Measurements from ENCODE around the gene DNAJC4. TPM values are rescaled to one million over a fixed set of nuclear protein-coding genes. Genes with fewer than 3 reads are reported as not detected.

Gene DNAJC4
- total RNA-seq, 2 donors from 2014 or later = 39.9 to 50.3 TPM

- peaks cover 5% of the 10 kb centered on the region for H3K36me3 ChIP-seq
- peaks cover 9% of the 10 kb centered on the region for H3K4me1 ChIP-seq
- no peak for TF ChIP-seq CTCF (IDR thresholded peaks at IDR 0.05)
- peak overlapping the region; percentile 97 for H3K4me3 ChIP-seq
- H3K9ac ChIP-seq (ENCODE audit: low read depth in 2 of 2, low read length in 2 of 2) = peak overlapping the region; percentile 69 to 71
- no peak for DNase-seq
- intact Hi-C loops (cut with DNase I) = no loop called here
- no peak overlapping the region for H3K27ac ChIP-seq
- no peaks in the 10 kb centered on the region for H3K9me3 ChIP-seq
- H3K27me3 ChIP-seq = no peaks in the 10 kb centered on the region
These were observed 20.2 kb downstream of the DNAJC4 start for GRCh38 chr11:64250415-64251015.

- peak; percentile 59 for TF ChIP-seq CTCF (IDR thresholded peaks at IDR 0.05)
- H3K9ac ChIP-seq (ENCODE audit: low read depth in 2 of 2, low read length in 2 of 2) = peak within 1 kb of the TSS; percentile 89 to 91
- peak within 1 kb of the TSS; percentile 97 for H3K4me3 ChIP-seq
- intact Hi-C loops (cut with DNase I) = no loop called here
- H3K4me1 ChIP-seq = peaks cover 9% of the 10 kb centered on the region
- no peaks in the 10 kb centered on the region for H3K9me3 ChIP-seq
- H3K36me3 ChIP-seq = peaks cover 5% of the 10 kb centered on the region
- no peaks in the 10 kb centered on the region for H3K27me3 ChIP-seq
- peak within 1 kb of the TSS; percentile 80 for H3K27ac ChIP-seq
- no peak for DNase-seq
These were observed 20.8 kb downstream of the DNAJC4 start, which contains the start of gene PLCB3 for GRCh38 chr11:64251016-64251752. TSS of gene PLCB3 (plus strand) at chr11:64251530. CDS start at chr11:64251650, 120 bp downstream.

GRCh38 chr11:64251753-64252002, 21.3 kb downstream of the DNAJC4 start:
- Histone ChIP-seq H3K36me3 (peaks cover 5% of the 10 kb centered on the region), H3K27me3 (no peaks in the 10 kb centered on the region), H3K4me3 (peak overlapping the region; percentile 97), H3K9me3 (no peaks in the 10 kb centered on the region), H3K27ac (peak overlapping the region; percentile 80), H3K9ac (ENCODE audit: low read depth in 2 of 2, low read length in 2 of 2) (peak overlapping the region; percentile 89 to 91), H3K4me1 (peaks cover 9% of the 10 kb centered on the region)
- intact Hi-C loops (cut with DNase I) = no loop called here
- TF ChIP-seq CTCF (IDR thresholded peaks at IDR 0.05) = no peak
- DNase-seq = no peak

- DNase-seq = peak; percentile 92
- Histone ChIP-seq H3K4me1 (peaks cover 9% of the 10 kb centered on the region), H3K27ac (peak overlapping the region; percentile 80)
These were observed 21.9 kb downstream of the DNAJC4 start for GRCh38 chr11:64252003-64252872.

More at GRCh38 chr11:64252003-64252872, 21.9 kb downstream of the DNAJC4 start:
- peak overlapping the region; percentile 89 to 91 for H3K9ac ChIP-seq (ENCODE audit: low read depth in 2 of 2, low read length in 2 of 2)
- intact Hi-C loops (cut with DNase I) = no loop called here
- H3K4me3 ChIP-seq = peak overlapping the region; percentile 97
- H3K9me3 ChIP-seq = no peaks in the 10 kb centered on the region
- no peak for TF ChIP-seq CTCF (IDR thresholded peaks at IDR 0.05)
- peaks cover 5% of the 10 kb centered on the region for H3K36me3 ChIP-seq
- no peaks in the 10 kb centered on the region for H3K27me3 ChIP-seq
